OCI-M1 (cell line): ENCODE measurements around the gene PLEKHH1.

Experiments
- DNase-seq: peaks from one replicate; lab custom pipeline; 2025; lab: John Stamatoyannopoulos, UW

PLEKHH1 gene

DNA sequence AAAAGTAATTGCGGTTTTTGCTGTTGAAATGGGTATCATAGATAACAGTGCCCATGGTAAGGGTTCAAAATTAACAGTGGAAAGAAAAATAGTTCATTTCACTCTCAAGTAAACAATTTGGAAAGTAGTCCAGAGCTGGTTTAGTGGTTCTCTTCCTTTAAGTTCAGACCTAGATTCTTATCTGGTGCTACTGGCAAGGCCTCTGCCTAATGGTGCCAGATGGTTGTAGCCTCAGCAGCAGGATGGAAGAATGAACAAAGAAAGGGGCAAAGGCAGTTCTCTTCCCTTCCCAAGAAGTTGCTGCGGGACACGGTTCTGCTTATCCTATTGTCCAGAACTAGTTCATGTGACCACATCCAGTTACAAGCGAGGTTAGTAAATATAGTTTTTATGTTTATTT lies 97.1 kb downstream of the PLEKHH1 start:
- peak; percentile 7 for DNase-seq

DNA sequence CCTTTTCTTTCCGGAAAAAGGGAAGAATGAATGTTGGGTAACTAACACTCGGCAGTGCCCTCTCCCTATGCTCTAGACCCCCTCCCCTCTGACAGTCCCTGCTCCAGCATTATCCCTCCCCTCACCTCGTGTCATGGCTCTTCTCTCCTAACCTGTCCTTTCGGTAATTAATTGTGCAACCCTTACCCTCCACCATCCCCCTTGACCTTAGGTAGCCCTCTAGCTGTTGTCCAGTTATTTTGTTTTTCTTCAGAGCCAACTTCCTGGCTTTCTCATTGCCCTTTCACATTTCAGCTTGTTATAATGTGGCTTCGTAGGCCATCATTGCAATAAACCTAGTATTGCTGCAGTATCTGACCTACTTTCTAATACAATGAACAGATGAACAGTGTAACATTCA lies 97.8 kb downstream of the PLEKHH1 start:
- no peak for DNase-seq

DNA sequence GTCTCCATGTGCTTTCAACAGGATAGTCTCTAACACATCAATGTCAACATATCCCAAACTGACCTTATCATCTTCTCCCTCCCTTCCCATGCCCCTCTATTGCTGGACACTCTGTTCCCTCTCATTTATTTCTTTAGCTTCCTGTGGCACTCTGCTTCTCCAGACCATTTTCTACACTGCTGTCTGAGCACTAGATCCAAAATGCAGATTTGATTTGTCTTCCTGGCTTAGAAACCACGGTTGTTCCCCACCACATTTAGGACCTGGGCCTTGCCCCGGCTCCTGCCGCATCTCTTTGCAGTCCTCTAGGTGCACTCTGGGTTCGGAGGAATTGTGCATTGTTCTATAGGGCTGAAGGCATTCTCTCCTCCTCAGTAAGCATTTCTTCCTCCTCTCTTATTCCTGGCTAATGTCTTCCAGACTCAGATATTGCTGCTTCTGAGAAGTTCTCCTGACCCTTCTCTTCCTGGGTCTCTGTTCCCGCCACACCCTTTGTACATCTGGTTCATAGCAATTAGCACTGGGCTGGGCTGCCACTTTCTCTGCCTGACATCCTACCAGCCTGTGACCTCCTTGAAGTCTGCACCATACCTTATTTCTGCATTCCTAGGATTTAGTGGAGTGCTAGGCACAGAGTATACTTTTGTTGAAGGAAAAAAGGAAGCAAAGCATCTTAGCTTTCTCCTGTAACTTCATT lies 100.5 kb downstream of the PLEKHH1 start:
- no peak for DNase-seq

DNA sequence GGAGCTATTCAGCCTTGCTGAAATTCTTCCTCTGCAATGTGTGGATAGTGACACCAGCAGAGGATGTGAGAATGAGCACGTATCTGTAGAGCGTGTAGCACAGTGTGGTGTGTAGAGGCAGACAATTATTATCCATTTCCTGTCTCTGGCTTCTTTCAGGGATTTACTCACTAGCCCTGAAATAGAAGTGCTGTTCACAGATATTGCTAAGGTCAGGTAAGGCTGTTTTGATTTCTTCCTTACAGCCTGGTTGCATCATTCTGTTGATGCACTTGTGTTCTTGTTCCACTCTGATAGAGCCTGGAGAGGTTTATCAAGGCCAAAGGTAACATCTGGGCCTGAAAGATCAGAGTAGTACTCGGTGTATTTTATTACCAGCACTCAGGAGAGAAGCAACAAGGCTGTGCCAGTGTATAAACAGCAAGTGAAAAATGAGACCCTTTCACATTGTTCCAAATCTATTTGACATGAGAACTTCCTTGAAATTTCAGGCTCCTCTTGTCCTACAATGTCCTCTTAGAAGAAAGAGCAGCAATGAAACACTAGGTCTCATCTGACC lies 103.3 kb downstream of the PLEKHH1 start:
- DNase-seq = peak; percentile 87

DNA sequence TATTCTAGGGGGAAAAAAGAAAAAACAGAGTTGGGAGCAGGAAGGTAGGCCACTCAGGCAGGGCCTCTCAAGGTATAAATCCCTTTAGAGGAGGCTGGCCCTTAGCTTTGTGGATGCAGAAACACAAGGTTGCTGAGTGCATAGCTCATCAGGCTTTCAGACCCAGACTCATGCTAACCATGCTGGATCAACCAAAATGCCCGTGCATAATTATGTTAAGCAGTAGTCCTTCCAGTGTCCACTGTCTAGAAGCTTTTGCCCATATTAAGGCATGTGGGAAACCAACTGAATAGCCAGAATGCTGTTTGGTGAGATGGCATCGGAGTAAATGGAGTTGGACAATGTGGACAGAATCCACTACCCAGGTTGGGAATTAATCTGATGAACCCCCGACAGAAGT lies 105.6 kb downstream of the PLEKHH1 start:
- DNase-seq = no peak
